NCI-H2227 treated with DMSO at 0.1 percent for 48 hours (cell line): ENCODE measurements around the gene RPAP2.
"Not testable (repeated sequence)": the region's sequence is repeated elsewhere in the genome, so short reads cannot be mapped to it uniquely, and the experiment has no call there.

Experiments used
- DNase-seq: peaks from one replicate; lab custom pipeline; 2025; lab: John Stamatoyannopoulos, UW

The RPAP2 gene

DNA sequence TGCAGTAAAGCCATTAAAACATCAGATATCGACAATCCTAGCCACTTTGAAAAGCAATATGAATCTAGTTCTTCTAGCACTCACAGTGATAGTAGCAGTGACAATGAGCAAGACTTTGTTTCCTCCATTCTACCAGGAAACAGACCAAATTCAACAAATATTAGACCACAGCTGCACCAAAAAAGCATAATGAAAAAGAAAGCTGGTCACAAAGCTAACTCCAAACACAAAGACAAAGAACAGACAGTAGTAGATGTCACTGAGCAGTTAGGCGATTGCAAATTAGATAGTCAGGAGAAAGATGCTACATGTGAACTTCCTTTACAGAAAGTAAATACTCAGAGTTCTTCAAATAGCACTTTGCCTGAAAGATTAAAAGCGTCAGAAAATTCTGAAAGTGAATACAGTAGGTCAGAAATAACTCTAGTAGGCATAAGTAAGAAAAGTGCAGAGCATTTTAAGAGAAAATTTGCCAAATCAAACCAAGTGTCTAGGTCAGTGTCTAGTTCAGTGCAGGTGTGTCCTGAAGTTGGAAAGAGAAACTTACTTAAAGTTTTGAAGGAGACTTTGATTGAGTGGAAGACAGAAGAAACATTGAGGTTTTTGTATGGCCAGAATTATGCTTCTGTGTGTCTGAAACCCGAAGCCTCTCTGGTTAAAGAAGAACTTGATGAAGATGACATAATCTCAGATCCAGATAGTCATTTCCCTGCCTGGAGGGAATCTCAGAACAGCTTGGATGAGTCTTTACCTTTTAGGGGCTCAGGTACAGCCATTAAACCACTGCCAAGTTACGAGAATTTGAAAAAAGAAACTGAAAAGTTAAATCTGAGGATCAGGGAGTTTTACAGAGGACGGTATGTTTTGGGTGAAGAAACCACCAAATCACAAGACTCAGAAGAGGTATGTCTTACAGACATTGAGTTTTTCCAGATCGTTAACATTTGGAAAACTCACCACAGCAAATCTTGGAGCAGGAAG lies 24.9 kb downstream of the RPAP2 start:
- no peak for DNase-seq

DNA sequence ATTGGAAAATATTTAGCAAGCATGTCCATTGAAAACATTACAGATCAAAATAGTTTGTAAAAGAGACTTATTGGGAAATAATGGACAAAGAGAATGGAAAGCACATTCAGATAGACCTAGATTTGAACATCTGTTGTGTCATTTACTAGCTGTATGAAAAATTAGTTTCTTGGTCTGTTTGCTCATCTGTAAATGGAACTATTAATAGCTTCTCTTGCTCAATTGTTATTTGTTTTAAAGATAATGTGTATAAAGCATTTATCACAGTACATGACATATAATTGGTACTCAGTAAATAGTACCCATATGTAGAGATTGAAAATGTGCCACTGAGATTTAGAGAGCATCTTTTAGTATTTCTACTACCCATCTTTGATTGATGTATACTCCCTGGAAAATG lies 25.9 kb downstream of the RPAP2 start:
- no peak for DNase-seq

DNA sequence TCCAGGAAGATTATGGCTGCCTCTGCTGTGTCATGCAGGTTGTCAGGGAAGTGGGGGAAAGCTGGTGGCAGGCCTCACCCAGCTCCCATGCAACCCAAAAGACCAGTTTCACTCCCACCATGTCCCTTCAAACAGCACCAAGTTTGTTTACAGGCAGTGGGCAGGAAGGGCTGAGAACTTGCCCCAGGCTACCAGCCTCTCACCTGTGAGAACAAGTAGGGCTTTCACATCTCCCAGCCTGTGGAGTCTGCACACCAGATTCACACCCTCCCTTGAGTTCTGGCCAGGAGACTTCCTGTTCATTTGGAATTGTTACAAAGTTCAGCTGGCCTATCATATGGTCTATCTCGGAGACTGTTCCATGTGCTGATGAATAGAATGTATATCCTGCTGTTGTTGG lies 27.8 kb downstream of the RPAP2 start:
- no peak for DNase-seq

DNA sequence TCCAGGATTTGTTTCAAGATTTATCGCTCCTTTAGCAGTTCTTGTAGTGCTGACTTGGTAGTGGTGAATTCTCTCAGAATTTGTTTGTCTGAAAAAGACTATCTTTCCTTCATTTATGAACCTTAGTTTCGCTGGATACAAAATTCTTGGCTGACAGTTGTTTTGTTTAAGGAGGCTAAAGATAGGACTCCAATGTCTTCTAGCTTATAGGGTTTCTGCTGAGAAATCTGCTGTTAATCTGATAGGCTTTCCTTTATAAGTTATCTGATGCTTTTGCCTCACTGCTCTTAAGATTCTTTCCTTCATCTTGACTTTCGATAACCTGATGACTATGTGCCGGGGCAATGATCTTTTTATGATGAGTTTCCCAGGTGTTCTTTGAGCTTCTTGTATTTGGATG lies 28.9 kb downstream of the RPAP2 start:
- no peak for DNase-seq

DNA sequence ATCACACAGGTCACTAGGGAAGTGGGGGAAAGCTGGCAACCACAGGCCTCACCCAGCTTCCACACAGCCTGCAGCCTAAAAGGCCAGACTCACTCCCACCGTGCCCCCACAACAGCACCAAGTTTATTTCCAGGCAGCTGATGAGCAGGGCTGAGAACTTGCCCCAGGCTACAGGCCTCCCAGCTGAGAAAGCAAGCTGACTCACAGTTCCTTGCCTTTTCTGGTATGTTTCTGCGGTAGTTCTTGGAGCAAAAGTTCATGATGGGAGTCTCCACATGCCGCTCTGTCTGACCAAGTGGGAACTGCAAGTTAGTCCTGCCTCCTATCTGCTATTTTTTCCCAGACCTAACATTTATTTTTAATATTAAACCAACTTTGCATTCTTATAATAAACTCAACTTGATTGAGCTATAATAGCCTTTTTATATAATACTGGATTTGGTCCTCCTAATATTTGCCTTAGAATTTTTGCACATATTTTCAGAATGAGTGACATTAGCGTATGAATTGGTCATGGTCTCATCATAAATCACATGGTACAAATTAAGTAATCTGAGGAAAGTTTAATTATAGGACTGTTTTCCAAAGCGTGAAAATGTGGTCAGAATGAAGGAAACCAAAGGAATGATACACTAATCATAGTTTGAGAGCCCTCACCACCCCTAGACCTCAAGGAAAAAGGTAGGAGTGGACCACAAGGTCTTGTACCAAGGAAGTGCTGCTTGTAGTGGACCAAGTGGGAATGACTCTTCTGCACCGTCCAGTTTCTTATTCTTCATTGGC lies 30.7 kb downstream of the RPAP2 start:
- no peak for DNase-seq

DNA sequence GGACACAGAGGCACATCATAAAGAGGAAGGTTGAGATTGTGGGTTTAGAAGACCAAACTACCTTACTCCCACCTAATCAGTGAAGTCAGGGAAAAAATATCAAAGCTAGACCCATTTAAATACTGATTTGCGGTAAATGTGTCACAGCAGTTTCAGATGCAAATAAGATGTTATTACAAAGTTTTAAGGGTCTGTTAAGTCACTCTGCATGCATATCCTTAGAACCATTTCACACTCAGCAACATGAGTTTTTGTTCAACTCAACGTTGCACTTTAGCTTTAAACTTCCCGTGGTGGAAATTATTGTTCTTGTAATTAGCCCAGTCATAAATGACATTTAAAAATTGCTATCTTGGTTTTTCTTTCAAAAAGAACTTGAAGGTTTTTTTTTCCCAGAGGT lies 34.8 kb downstream of the RPAP2 start:
- no peak for DNase-seq

DNA sequence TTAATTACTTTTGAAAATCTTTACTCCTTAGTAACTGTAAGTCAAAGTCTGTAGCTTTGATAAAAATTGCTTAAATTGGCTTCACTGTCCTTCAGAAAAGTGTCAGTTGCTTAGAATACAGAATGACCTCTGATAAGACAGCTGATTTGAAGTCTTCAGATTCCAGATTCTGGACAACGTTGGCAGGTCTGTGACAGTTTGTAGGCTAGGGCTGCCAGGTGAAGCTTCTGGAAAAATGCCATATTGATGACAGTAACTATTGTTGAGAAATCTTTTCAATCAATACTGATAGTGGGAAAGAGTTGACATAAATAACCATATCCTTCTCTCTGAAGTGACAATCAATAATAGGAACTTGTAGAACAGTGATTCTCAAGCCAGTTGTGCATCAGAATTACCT lies 41.3 kb downstream of the RPAP2 start:
- DNase-seq = no peak

DNA sequence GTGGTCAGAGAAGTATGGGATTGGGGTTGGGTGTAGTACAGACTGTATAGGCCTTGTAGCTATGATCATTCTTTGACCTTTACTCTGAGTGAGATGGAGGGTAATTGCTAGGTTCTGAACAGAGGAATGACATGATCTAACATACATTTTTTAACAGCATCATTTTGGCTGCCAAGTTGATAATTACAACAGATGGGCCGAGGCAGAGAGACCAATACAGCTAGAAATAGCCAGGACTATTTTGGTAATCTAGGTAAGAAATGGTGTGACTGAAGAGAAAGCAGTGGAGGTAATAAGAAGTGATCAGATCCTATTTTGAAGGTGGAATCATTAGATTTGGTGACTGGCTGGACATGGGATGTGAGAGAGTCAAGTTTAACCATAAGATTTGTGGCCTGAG lies 43.5 kb downstream of the RPAP2 start:
- peak; percentile 52 for DNase-seq

DNA sequence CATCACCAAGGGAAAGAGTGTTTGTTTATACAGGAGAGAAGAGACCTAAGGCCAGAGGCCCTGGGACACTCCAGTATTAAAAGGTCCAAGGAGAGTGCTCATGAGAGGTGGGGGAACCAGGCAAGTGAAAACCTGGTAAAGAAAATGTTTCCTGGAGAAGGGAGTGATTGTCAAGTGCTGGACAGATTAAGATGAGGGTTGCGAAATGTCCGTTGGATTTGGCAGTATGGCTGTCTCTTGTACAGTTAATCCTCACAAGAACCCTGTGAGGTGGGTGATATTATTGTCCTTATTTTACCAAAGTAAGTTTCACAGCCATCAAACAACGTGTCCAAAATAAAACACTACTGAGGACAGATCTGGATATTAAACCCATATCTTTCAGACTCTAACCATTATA lies 44.2 kb downstream of the RPAP2 start:
- DNase-seq = no peak

DNA sequence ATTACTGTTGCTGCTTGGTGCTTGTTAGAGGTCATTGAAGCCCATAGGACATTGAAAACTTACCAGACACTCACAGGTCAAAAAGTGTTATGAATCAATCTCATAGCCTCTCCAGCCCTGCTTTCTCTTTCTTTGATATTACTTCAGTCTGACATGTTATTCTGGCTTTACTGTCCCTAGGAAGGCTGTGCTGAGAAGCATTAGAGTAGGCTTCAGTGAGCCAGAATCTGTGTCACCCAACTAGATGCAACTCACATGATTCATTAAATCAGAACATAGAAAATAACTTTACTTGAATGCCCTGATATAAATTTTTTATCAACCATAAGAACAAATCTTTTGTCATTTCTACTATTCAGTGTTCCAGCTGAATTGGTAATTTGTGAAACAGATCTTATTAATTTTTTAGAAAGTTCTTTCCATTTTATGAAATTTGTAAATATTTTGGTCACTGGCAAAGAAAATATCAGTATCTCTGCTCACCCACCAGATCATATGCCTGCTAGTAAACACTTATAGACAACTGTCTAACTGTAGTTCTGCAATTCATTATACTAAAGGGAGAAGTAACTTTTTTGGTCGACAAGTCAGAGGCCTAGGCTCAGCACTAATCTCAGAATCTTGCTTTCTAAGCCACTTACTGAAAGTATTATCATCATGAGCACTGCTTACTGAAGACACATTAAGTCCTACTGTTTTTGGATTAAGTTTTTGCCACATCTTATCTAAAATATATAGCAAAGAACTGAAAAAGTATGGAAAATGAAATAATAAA lies 48.2 kb downstream of the RPAP2 start:
- no peak for DNase-seq

DNA sequence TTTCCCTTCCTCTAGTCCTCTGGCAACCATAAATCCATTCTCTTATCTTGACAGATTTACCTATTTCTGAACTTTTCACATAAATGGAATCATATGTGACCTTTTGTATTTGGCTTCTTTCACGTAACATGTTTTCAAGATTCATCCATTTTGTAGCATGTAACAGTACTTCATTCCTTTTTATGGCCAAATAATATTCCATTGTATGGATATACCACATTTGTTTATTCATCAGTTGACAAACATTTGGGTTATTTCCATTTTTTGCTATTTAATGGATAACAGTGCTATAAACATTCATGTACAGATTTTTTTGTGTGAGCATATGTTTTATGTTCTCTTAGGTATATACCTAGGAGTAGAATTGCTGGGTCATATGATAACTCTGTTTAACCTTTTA lies 54.0 kb downstream of the RPAP2 start:
- no peak for DNase-seq

DNA sequence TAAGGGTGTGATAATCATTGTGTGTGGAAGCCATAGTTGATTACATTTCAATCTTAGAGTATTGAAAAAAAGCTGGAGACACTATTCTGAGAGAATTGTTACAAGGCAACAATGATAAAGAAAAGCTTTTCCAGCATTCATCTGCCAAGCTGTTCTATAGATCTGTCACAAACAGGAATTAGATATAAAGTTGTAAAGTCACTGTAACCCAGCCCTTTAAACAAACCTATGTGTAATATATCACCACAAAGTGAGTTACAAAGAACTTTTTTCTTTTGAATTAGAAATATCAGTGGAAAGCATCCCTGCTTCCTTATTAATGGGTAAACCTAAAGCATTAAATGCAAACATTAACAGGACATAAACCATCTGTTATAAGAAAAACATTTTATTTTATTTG lies 55.4 kb downstream of the RPAP2 start:
- no peak for DNase-seq

DNA sequence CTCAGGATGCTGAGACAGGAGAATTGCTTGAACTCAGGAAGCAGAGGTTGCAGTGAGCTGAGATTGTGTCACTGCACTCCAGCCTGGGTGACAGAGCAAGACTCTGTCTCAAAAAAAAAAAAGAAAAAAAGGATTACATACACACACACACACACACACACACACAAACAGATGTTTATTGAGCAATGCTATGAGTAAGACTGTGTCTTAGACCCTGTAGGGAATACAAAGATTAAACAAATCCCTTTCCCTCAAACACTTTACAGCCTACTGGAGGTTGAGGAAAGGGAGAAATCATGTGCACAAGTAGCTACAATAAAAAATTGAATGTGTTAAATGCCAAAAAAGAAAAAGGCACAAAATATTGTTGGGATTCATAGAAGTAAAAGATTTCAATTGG lies 58.1 kb downstream of the RPAP2 start:
- no peak for DNase-seq

DNA sequence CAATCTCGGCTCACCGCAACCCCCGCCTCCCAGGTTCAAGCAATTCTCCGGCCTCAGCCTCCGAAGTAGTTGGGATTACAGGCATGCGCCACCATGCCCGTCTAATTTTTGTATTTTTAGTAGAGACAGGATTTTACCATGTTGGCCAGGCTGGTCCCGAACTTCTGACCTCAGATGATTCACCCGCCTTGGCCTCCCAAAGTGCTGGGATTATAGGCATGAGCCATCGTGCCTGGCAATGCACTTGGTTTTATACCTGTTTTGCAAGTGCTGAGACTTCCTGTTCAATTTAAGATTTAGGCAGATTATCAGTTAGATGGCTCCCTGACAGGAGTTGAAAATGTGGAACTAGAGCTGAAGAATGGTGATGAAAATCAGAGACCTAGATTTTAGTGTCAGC lies 60.5 kb downstream of the RPAP2 start:
- DNase-seq = not testable (repeated sequence)

DNA sequence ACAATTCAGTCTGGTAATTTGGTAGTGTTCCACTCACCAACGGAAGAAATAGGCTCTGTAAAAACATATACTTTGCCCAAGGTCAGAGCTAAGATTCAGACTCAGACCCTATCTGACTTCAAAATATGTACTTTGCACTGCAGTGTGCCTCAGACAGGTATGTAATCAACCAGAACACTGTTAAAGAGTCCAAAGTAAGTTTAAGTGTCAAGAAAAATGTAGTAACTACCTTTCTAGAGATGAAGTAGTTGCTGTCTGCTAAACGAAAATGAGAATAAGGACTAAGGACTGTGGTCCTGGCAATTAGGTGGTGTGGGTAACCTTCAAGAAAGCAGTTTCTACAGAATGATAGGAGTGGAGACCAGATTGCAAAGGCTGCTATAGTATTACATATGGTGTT lies 61.1 kb downstream of the RPAP2 start:
- DNase-seq = no peak

DNA sequence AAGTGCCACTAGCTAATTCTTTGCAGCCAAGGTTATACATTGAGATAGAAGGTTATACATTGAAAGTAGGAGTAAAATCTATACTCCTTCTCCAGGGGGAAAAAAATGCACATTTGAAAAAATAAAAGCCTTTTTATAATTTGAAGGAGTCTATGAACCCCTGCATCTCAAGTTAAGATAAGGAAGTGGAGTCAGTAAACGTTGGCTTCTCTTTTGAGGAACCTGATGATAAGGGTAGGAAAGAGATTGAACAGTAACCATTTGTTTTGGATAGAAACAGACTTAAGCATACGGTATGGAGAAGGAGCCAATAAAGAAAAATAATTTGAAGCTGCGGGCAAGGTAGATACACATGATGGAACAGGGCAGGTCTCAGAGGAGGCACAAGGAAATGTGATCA lies 64.1 kb downstream of the RPAP2 start:
- no peak for DNase-seq

DNA sequence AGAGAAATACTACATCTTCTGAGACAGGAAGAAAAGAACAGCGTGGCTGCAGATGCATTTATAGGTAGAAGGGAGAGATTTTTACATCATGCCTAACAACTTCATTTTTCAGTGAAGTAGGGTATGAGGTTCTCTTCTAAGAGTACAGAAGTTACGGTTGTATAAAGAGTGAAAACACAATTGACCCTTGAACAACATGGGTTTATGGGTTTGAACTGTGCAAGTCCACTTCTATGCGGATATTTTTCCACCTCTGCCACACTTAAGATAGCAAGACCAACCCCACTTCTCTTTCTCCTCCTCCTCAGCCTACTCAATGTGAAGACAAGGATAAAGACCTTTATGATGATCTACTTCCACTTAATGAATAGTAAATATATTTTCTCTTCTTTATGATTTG lies 64.5 kb downstream of the RPAP2 start:
- no peak for DNase-seq

DNA sequence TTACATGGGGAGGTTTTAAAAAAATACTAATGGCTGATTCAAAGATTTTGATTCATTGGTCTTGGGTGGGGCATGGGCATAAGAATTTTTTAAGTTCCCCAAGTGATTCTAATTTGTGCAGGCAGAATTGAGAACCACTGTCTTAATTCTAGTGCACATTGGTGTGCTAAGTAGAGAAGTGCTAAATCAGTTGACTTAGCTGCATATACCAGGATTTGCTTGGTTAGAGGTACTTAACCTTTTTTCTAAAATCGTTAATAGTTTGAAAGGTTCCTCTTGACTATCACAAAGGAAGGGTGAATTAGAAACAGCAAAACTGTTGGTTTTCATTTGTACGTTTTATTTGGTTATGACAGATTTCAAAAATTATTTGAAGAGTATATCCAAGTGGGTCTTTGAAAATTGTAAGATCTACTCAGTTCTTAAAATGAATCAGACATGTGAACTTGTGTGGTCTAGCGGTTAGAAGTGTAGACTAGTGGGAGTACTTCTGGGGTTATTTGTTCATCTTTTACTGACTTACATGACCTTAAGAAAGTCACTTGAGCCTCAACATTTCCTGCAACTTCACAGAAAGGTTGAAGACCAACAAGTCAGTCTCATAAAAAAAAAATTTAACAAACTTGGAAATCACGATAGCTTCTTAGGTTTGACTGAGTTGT lies 66.7 kb downstream of the RPAP2 start:
- DNase-seq = no peak

DNA sequence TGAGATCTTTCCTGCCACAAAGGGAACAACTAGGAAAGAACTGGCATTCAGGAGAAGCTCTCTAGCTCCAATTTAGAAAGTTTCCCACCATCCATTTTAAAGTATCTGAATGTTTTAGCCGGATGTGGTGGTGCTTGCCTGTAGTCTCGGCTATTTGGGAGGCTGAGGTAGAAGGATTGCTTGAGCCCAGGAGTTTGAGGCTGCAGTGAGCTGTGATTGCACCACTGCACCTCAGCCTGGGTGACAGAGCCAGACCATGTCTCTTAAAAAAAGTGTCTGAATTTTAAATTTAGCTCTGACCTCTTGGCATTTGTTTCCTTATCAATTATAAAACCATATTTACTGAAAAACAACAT lies 67.2 kb downstream of the RPAP2 start:
- no peak for DNase-seq

DNA sequence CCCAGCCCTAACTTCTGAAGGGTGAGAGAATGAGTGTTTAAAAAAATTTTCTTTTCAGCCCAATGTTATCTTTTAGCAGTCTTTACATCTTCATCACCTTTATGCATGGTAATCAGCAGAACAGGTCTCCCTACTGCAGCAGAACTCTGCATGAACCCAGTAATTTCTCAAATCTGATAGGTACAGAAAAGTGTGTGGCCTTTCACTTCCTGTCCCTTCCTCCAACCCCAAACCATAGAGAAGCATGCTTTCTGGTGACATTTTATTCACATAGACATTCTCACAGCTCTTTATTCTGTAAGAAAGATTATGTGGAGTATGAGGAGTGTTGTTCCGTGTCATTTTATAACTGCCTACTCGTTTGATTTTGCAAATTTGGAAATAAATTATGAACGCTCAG lies 68.6 kb downstream of the RPAP2 start:
- no peak for DNase-seq

DNA sequence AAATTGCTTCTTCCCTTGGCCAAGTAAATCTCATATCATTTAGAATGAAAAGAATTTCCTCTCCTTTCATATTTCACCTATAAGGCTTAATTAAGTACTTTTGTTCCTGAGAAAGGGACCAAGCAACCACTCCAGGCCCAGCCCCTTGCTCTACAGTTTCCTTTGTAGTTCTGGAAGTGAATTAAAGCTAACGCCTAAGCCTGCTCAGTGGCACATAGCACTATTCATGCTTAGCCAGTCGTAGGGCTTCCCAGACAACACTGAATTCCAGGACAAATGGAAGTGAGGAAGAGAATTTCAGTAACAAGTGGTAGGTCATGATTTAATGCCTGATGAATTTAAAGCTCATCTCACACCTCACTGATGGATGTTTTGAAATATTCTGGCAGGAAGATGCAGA lies 73.3 kb downstream of the RPAP2 start:
- no peak for DNase-seq

DNA sequence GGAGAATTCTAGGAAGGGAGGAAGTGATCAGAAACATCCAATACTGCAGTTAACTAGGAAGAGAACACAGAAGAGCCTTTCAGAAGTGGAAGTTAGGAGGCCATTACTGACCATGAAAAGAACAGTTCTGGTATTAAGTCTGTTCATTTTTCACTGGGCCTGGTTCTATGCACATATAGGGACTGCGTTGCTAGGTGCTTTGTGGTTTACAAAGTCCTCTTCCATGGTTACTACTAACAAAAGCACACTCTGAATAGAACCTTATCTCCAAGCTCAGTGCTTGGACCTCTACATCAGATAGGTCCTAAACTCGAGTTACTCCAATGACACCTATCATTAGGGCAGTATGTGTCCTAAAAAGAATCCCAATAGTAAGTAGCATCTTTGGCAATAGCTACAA lies 75.4 kb downstream of the RPAP2 start:
- DNase-seq = no peak
